GM10266 (cell line): ENCODE measurements around the gene CFAP70.
A peak's percentile ranks its signal among the peaks of the same experiment; 100 is the strongest.

Source experiments
- DNase-seq: peaks from one replicate; pipeline ENCODE4 v3.0.0; 2012; ENCODE audit errors: extremely low spot score
- TF ChIP-seq, protein P1 (sequence below): IDR thresholded peaks from 2 replicates; pipeline ENCODE4 v1.5.1; 2012; ENCODE audit warnings: mild to moderate bottlenecking, low read depth; ENCODE audit not compliant: control insufficient read depth, insufficient read depth; ENCODE audit errors: missing control alignments

CFAP70 gene

DNA sequence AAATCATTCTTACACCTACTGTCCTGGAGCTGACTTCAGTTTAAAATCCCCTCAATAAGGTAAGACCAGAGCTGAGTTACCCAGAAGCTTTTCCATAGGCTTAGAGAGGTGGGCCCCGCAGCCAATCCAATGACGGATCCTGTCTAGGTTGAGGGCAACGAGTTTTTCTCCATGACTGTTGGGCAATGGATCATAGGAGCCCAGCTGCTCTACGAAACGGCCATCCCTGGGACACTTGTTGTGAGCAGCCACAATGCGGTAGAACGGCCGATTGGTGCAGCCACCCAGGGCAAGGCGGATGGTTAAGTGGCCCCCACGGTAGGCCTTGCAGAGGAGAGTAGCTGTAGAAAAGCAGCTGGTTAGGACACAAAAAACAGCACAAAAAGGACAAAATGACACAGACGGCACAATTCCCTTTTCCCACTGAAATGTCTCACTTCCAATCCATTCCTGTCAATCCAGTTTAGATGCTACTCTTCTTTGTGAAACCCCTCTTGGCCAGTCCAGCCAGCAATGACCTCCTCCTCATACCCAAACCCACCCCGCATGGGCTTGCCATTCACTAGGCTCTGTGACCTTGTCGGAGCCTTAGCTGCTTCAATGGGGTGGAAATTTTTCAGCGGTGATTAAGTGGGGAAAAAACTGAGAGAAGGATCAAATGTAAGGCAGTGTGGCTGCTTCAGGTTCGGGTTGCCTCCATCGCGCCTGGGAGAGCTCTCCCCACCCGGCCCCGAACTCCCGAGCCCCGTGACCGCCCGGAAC lies 106.8 kb downstream of the CFAP70 start:
- TF ChIP-seq, protein P1, sequence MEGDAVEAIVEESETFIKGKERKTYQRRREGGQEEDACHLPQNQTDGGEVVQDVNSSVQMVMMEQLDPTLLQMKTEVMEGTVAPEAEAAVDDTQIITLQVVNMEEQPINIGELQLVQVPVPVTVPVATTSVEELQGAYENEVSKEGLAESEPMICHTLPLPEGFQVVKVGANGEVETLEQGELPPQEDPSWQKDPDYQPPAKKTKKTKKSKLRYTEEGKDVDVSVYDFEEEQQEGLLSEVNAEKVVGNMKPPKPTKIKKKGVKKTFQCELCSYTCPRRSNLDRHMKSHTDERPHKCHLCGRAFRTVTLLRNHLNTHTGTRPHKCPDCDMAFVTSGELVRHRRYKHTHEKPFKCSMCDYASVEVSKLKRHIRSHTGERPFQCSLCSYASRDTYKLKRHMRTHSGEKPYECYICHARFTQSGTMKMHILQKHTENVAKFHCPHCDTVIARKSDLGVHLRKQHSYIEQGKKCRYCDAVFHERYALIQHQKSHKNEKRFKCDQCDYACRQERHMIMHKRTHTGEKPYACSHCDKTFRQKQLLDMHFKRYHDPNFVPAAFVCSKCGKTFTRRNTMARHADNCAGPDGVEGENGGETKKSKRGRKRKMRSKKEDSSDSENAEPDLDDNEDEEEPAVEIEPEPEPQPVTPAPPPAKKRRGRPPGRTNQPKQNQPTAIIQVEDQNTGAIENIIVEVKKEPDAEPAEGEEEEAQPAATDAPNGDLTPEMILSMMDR = no peak
- DNase-seq = no peak

DNA sequence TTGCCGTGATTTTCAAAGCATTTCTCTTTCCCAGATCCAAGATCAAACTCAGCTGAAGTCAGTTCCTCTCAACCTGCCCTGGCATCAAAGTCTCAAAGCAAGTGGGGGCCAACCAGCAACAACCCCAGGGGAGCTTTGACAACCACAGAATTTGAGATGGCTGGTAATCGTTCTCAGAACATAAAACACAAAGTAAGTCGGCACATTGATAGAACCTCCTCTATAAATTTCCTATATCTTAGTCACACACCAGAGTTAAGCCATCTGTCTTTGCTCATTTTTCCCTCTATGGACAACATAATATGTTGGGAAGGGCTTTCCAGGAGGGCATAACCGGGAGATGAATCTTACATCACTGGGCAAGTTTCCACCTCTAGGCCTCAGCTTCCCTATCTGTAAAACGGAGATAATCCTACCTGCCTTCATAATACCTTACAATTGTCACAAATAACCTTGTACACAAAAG lies 110.4 kb downstream of the CFAP70 start:
- no peak for DNase-seq
- TF ChIP-seq, protein P1 = no peak

DNA sequence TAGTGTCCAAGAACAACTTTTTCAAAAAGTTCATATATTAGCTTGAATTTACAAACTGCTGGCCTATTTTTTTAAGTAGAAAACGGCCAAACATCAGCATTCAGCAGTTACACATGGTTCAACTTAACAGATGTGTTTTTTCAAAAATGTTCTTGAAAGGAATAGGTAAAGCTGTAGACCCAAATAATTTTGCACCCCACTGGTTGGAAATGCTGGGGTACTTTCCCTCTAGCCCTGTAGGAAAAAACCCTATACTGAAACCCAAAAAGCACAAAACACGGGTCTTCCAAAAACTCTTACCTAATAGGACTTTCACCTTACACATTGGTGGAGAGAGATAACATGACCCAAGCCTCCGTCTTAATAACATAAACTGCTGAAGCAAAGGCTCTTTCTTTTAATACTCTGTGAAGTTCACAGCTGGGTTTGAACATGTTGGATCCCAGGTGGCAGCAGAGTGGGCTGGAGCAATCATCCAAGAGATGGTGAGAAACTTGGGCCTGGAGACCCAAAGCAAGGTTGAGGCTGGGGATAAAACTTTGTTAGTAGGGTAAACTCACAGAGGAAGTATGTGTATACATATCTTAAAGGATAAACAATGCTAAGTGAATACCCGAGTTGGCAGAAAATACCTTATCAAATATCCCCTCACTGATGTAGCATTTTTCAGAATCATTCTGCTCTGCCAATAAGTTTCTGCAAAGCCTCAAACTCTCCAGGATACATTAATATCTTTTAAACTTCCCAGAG lies 111.0 kb downstream of the CFAP70 start:
- peak; percentile 23 for DNase-seq
- TF ChIP-seq, protein P1 = no peak

DNA sequence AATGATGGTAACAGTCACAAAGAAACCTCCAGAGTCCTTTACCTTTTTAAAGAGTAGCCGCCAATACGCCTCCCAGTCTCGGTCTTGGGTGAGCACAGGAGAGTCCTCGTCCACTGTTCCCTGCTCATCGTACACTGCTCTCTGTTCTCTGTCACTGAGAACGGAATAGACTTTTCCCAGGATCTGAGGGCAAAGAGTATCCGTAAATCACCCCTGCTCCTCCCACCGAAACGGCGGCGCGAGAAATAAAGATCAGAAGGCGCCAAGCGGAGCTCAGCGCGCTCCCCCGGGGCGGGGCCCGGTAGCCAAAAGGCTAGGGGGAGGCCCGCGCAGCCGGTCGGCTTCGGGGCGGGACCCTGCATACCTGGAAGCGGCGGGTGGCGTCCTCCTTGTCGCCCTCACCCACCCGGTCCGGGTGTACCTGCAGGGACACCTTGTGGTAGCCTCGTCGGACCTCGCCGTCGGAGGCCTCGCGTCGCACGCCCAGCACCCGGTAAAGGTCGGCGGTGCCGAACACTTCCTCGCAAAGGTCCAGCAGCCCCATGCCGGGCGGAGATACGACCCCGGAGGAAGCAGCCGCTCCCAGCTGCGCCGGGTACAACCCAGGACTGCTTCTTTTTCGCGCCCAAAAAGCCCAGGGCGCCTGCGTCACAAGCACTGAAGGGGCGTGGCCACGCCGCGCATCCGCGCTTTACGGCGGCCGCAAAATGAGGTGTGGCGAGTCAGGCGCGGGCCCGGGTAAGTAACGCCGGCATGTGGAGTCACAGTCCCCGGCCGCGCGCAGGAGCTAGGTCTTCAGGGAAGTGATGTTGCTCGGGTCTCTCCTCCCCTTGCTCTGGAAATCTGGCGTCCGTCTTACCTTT lies 111.8 kb downstream of the CFAP70 start, which contains the start of gene DNAJC9:
TSS of gene DNAJC9 (minus strand) at position 610 of the 863 bp plus-strand sequence. CDS start at position 544, 66 bp downstream.
- TF ChIP-seq, protein P1 = peak; percentile 25
- peak; percentile 89 for DNase-seq

DNA sequence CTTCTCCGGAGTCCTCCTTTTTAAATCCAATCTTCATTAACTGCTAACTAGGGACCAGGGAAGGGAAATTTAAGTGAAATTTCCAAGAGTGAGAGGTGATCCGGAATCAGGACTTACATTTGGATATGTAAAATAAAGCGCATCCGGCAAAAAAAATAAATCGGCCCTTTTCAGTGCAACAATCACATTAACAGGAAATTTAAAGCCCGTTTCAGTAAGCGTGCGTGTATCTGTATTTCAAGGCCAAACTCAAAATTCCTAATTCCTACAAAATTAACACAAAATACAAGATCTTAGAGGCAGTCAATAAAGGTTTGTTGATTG lies 112.4 kb downstream of the CFAP70 start:
- no peak for DNase-seq
- TF ChIP-seq, protein P1 = no peak

DNA sequence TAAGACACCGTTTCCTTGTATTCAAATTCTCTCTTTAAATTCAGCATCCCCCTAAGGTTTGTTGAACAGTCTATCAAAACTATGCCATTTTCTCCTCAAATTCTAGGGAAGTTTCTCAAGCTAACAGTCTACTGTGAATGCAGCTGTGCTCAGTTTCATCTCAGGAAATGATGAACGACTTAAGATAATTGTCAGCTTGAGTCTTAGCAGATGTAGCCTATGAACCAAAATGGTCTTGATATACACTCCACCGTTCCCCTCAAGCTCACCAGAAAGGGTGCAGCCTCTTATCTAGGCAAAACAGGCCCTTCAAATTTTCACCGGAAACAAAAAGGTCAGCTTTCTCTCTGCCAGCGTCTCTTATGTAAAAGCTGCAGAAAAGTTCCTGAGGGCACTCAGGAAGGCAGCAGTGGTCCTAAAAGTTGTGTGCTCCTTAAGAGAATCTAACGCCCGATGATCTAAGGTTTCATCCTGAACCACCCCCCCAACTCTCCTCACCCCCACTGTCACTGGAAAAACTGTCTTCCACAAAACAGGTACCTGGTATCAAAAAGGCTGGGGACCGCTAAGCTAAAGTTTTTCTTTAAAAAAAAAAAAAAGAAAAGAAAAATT lies 113.7 kb downstream of the CFAP70 start:
- TF ChIP-seq, protein P1 = no peak
- DNase-seq = no peak
